Measurements from ENCODE around the gene MRAP2. TPM values are rescaled to one million over a fixed set of nuclear protein-coding genes. Genes with fewer than 3 reads are reported as not detected.
"Not testable (repeated sequence)": the region's sequence is repeated elsewhere in the genome, so short reads cannot be mapped to it uniquely, and the experiment has no call there.

Gene MRAP2
- total RNA-seq, 1 experiment from 2014 or later: 0.38 TPM

DNA sequence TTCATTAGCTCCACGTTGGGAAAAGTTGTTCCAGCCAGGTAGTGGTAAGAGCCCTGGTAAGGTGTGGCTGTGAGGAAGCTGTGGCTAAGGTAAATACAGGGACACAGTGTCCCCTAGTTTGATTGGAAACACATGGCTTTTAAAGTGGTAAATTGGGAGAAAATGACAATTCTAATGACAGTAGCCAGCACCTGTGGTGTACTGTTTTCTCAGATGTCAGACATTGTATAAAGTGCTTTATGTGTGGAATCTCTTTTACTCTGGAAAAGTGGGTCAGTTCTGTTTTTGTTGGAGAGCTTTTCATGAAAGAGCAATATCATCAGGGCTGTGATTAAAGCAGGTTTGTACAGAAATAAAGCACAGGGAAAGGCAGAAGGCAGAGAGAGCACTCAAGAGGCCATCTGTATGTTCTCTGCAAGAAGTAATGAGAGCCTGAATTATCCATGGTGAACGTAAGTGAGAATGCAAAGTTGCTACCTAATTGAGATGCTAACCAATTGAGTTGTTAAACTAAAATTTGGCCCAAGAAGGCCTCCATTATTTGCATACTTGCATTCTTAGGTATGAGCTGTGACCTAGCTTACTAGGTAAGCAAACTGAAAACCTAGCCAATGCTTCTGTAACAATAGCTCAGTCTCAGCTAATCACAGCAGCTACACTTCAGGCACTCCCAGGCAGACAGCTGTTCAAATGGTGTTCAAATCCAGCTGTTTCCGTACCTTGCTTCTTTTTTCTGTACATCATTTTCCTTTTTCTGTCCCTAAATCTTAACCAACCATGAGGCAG lies 28.2 kb downstream of the MRAP2 start:
- Mint-ChIP-seq H3K36me3 (ENCODE audit: insufficient read depth, unreplicated experiment) (no peaks in the 10 kb centered on the region), H3K27ac (ENCODE audit: unreplicated experiment) (no peak overlapping the region), H3K27me3 (ENCODE audit: unreplicated experiment) (no peaks in the 10 kb centered on the region), H3K9me3 (ENCODE audit: low read depth, unreplicated experiment) (no peaks in the 10 kb centered on the region), H3K4me1 (ENCODE audit: low read depth, unreplicated experiment) (no peaks in the 10 kb centered on the region), H3K4me3 (ENCODE audit: low read depth, unreplicated experiment) (no peak overlapping the region)
- intact Hi-C loops (cut with micrococcal nuclease; ENCODE audit: unreplicated experiment): no loop called here
- CTCF ChIA-PET: no interaction called here
- DNase-seq: no peak
- BruUV-seq (replicated peaks): no TSS peak
- TF ChIP-seq, protein P1, sequence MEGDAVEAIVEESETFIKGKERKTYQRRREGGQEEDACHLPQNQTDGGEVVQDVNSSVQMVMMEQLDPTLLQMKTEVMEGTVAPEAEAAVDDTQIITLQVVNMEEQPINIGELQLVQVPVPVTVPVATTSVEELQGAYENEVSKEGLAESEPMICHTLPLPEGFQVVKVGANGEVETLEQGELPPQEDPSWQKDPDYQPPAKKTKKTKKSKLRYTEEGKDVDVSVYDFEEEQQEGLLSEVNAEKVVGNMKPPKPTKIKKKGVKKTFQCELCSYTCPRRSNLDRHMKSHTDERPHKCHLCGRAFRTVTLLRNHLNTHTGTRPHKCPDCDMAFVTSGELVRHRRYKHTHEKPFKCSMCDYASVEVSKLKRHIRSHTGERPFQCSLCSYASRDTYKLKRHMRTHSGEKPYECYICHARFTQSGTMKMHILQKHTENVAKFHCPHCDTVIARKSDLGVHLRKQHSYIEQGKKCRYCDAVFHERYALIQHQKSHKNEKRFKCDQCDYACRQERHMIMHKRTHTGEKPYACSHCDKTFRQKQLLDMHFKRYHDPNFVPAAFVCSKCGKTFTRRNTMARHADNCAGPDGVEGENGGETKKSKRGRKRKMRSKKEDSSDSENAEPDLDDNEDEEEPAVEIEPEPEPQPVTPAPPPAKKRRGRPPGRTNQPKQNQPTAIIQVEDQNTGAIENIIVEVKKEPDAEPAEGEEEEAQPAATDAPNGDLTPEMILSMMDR (IDR thresholded peaks at IDR 0.05; ENCODE audit: unreplicated experiment): no peak

DNA sequence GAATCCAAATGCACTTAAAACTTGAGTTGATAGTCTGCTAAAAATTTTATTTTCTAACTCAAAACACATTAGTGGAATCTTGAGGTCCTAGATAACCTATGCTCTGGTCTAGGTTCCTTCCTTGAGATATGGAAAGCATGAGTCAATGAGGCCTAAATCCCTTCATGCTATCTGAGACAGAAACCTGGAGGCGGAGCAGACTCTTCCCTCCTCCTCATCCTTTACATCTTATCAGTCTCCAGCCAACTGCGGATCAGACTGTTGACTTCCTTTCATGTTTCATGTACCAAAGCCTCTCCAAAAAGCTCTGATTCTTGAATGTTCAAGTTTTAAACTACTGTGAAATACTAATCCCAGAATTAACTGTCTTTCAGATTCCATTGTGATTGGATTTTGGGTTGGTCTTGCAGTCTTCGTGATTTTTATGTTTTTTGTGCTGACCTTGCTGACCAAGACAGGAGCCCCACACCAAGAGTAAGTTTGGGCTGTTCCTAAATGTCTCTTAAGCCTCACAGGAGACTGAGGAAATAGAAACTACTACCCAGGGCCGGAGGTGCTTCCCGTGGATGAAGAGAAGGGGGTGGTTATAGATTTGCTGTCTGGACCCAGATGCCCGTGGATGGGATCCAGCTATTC lies 29.1 kb downstream of the MRAP2 start:
- TF ChIP-seq, protein P1 (IDR thresholded peaks at IDR 0.05; ENCODE audit: unreplicated experiment): no peak
- intact Hi-C loops (cut with micrococcal nuclease; ENCODE audit: unreplicated experiment): no loop called here
- no peak overlapping the region for H3K27ac Mint-ChIP-seq (ENCODE audit: unreplicated experiment)
- no peaks in the 10 kb centered on the region for H3K27me3 Mint-ChIP-seq (ENCODE audit: unreplicated experiment)
- H3K36me3 Mint-ChIP-seq (ENCODE audit: insufficient read depth, unreplicated experiment): no peaks in the 10 kb centered on the region
- BruUV-seq (replicated peaks): no TSS peak
- no peak overlapping the region for H3K4me3 Mint-ChIP-seq (ENCODE audit: low read depth, unreplicated experiment)
- CTCF ChIA-PET: no interaction called here
- H3K4me1 Mint-ChIP-seq (ENCODE audit: low read depth, unreplicated experiment): no peaks in the 10 kb centered on the region
- no peak for DNase-seq
- no peaks in the 10 kb centered on the region for H3K9me3 Mint-ChIP-seq (ENCODE audit: low read depth, unreplicated experiment)

DNA sequence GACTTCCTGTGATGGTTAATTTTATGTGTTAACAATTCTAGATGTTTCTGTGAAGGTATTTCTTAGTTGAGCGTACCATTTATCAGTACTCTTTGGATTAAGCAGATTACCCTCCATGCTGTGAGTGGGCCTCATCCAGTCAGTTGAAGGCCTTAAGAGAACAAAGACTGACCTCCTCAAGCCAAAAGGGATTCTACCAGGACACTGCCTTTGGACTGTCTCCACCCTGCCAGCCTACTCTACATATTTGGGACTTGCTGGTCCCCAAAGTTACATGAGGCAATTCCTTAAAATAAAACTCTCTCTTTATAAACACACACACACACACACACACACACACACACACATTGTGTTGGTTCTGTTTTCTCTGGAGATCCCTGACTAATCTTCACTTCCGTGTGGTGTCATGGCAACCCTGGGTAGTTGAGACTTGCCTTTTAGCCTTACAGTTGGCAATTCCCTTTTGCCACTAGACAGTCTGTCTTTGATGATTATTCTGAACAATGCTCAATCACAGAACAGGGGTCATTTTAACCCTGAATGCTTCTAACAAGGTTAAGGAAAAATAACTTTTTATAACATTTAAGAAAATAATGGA lies 32.2 kb downstream of the MRAP2 start:
- no peaks in the 10 kb centered on the region for H3K4me1 Mint-ChIP-seq (ENCODE audit: low read depth, unreplicated experiment)
- no peak overlapping the region for H3K4me3 Mint-ChIP-seq (ENCODE audit: low read depth, unreplicated experiment)
- H3K9me3 Mint-ChIP-seq (ENCODE audit: low read depth, unreplicated experiment): no peaks in the 10 kb centered on the region
- TF ChIP-seq, protein P1 (IDR thresholded peaks at IDR 0.05; ENCODE audit: unreplicated experiment): no peak
- H3K27ac Mint-ChIP-seq (ENCODE audit: unreplicated experiment): no peak overlapping the region
- no TSS peak for BruUV-seq (replicated peaks)
- no peaks in the 10 kb centered on the region for H3K36me3 Mint-ChIP-seq (ENCODE audit: insufficient read depth, unreplicated experiment)
- CTCF ChIA-PET: no interaction called here
- no peaks in the 10 kb centered on the region for H3K27me3 Mint-ChIP-seq (ENCODE audit: unreplicated experiment)
- DNase-seq: no peak
- intact Hi-C loops (cut with micrococcal nuclease; ENCODE audit: unreplicated experiment): no loop called here

DNA sequence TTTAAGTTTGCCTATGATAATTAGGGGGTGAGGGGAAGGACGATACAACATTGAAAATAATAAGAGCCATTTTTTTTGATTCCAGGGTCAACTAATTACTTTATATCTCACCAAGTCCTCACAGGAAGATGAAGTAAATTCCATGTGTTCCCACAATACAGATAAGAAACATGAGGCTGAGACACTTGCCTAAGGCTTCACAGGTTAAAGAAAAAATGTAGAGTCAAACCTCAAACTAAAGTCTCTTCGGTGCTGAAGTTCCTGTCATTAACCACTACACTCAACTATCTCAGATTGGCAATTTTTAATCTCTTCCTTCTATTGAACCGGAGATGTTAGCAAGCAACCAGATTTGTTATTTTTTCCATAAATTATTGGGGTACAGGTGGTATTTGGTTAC lies 33.0 kb downstream of the MRAP2 start:
- no peak overlapping the region for H3K27ac Mint-ChIP-seq (ENCODE audit: unreplicated experiment)
- no peaks in the 10 kb centered on the region for H3K36me3 Mint-ChIP-seq (ENCODE audit: insufficient read depth, unreplicated experiment)
- intact Hi-C loops (cut with micrococcal nuclease; ENCODE audit: unreplicated experiment): no loop called here
- H3K9me3 Mint-ChIP-seq (ENCODE audit: low read depth, unreplicated experiment): no peaks in the 10 kb centered on the region
- no TSS peak for BruUV-seq (replicated peaks)
- TF ChIP-seq, protein P1 (IDR thresholded peaks at IDR 0.05; ENCODE audit: unreplicated experiment): no peak
- CTCF ChIA-PET: no interaction called here
- H3K4me1 Mint-ChIP-seq (ENCODE audit: low read depth, unreplicated experiment): no peaks in the 10 kb centered on the region
- no peaks in the 10 kb centered on the region for H3K27me3 Mint-ChIP-seq (ENCODE audit: unreplicated experiment)
- no peak overlapping the region for H3K4me3 Mint-ChIP-seq (ENCODE audit: low read depth, unreplicated experiment)
- no peak for DNase-seq

DNA sequence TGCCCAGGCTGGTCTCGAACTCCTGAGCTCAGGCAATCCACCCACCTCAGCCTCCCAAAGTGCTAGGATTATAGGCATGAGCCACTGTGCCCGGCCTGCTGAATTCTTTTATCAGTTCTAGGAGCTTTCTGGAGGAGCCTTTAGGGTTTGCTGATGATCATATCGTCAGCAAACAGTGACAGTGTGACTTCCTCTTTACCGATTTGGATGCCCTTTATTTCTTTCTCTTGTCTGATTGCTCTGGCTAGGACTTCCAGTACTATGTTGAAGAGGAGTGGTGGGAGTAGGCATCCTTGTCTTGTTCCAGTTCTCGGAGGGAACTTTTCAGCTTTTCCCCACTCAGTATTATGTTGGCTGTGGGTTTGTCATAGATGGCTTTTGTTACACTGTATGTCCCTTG lies 35.3 kb downstream of the MRAP2 start:
- CTCF ChIA-PET; H3K36me3 Mint-ChIP-seq (ENCODE audit: insufficient read depth, unreplicated experiment); intact Hi-C loops (cut with micrococcal nuclease; ENCODE audit: unreplicated experiment): not testable (repeated sequence)

More for the DNA sequence above, 35.3 kb downstream of the MRAP2 start:
- BruUV-seq (replicated peaks); H3K9me3 Mint-ChIP-seq (ENCODE audit: low read depth, unreplicated experiment); H3K27ac Mint-ChIP-seq (ENCODE audit: unreplicated experiment); DNase-seq; H3K4me1 Mint-ChIP-seq (ENCODE audit: low read depth, unreplicated experiment); H3K4me3 Mint-ChIP-seq (ENCODE audit: low read depth, unreplicated experiment); H3K27me3 Mint-ChIP-seq (ENCODE audit: unreplicated experiment): not testable (repeated sequence)

Data from Calu3 (cell line).